LNCaP clone FGC (cell line): ENCODE results near the gene LMBRD2.

Experiments used
- DNase-seq: peaks from one replicate; pipeline ENCODE4 v3.0.0-alpha.2; 2011; ENCODE audit warnings: low read depth
- H3K4me3 ChIP-seq: 2 replicates; pipeline ENCODE4 v1.5.1; 2011; ENCODE audit warnings: mild to moderate bottlenecking, low read depth, low read length, control low read depth
- CTCF ChIP-seq: IDR thresholded peaks from 2 replicates; pipeline ENCODE4 v1.5.1; 2012; ENCODE audit warnings: mild to moderate bottlenecking; ENCODE audit not compliant: control insufficient read depth, insufficient read depth; ENCODE audit errors: extremely low read depth

Gene LMBRD2

GRCh38 chr5:36108758-36109460, 42.8 kb downstream of the LMBRD2 start:
- no peak for TF ChIP-seq CTCF
- H3K4me3 ChIP-seq, result no peak overlapping the region
- DNase-seq, result peak; percentile 37

GRCh38 chr5:36105819-36106218, 45.9 kb downstream of the LMBRD2 start:
- no peak overlapping the region for H3K4me3 ChIP-seq
- no peak for TF ChIP-seq CTCF
- no peak for DNase-seq

GRCh38 chr5:36099748-36100147, 51.9 kb downstream of the LMBRD2 start:
- H3K4me3 ChIP-seq, result no peak overlapping the region
- DNase-seq, result no peak
- TF ChIP-seq CTCF, result no peak

GRCh38 chr5:36096486-36096885, 55.2 kb downstream of the LMBRD2 start:
- TF ChIP-seq CTCF, result no peak
- DNase-seq, result peak; percentile 28
- H3K4me3 ChIP-seq, result no peak overlapping the region

GRCh38 chr5:36089989-36090388, 61.7 kb downstream of the LMBRD2 start:
- H3K4me3 ChIP-seq, result no peak overlapping the region
- DNase-seq, result peak; percentile 32
- TF ChIP-seq CTCF, result peak; percentile 58

- peak; percentile 50 for DNase-seq
- TF ChIP-seq CTCF, result peak; percentile 86
- H3K4me3 ChIP-seq, result no peak overlapping the region
Observed at GRCh38 chr5:36079200-36079781, 72.4 kb downstream of the LMBRD2 start.

GRCh38 chr5:36078430-36078829, 73.3 kb downstream of the LMBRD2 start:
- DNase-seq, result no peak
- TF ChIP-seq CTCF, result no peak
- no peak overlapping the region for H3K4me3 ChIP-seq
